Measurements from ENCODE around the gene RAPSN.

RAPSN gene

DNA sequence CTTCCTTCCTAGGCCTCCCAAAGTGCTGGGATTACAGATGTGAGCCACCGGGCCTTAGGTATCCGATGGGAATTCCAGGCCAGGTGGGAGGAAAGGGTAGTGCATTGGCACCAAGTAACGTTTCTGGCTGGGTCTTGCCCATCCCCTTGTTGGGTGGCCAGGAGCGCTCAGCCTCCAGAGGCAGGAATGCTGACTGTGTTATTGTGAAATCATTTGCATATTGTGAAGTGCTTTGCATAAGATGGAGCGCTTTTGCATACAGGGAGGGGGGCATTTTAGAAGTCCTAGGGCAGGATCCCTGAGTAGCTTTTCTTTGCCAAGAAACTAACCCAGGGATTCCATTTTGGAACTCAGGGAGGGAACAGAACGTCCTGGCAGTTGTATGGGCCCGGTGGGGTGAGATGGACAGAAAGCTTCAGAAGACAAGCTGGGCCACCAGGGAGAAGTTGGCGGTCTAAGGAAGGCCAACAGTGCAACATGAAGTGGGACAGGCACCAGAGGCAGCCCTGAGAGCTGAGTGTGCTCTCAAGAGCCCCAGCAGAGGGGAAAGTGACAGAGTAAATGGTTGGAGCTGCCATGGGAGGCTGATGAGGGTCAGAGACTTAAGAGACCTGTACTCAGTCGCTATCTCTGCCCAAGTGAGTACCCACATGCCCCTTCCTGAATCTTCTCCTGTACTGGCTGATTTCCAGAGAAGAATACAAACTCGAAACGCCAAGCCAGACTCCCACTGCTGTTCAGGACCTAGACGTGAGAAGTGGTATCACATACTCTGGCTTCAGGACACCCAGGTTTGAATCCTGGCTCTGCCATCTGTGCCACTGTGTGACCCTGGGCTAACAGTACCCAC is 41.8 kb downstream of the RAPSN start:
- DNase-seq, result no peak

GRCh38 chr11:47403571-47403970 is 45.4 kb downstream of the RAPSN start:
- no peak for DNase-seq

GRCh38 chr11:47403135-47403534 is 45.8 kb downstream of the RAPSN start:
- DNase-seq, result no peak

DNA sequence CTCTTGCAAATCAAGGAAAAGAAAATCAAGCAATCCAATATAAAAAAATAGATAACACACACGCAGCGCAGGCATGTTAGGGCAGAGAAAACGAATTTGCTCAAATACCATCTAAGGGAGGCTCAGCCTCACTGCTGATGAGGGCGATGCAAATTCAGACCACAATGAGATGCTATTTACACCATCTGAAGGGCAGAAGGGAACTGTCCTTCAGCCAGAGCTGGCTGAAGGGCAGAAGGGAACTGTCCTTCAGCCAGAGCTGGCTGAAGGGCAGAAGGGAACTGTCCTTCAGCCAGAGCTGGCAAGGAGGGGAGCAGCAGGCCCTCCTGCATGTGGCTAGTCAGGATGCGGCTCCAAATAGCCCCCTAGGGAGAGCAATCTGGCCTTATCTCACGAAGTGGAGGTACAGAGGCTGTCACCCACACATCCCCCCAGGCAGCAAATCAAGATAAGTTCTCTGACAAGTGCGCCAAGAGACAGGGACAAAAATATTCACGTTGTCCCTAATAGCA is 48.1 kb downstream of the RAPSN start:
- DNase-seq, result no peak

DNA sequence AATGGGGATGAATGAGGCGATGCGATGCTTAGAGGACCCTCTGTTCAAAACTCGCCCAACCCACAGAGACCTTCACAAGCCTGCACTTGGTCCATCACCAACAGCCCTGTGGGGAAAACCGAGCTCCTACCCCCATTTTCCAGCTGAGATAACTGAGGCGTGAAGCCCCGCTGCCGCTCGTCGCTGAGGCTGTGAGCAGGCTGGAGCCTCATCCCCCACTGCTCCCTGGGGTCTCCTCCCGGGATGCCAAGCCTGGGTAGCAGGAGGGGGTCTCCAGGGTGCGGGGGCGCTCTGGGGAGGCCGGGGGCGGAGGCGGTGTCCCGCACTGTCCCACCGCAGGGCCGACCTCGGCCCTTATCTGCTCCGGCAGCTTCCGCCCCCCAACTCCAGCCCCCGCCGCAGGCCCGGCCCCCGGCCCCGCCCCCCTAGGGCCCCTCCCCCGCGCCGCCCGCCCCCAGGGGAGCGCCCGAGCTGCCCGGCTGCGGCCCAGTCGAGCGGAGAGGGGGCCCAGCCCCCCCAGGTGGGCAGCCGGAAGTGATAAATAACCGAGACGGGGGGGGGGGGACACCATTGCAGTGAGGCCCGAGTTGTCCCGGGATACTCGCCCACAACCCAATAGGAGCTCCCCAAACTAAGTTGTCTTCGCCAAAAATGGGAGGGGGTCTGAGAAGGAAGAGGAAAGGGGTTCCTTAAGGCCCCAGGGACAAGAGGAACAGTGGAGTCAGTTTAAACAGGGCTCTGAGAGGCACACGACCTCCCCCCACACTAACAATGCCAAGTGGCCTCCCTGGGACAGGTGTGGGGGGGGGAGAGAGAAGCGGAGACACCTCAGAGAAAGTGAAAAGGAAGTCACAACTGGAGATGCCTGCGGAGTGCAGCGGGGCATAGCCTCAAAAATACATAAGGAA is 48.8 kb downstream of the RAPSN start:
- DNase-seq, result no peak

- DNase-seq, result no peak
These were observed 50.4 kb downstream of the RAPSN start for GRCh38 chr11:47398551-47398950.

DNA sequence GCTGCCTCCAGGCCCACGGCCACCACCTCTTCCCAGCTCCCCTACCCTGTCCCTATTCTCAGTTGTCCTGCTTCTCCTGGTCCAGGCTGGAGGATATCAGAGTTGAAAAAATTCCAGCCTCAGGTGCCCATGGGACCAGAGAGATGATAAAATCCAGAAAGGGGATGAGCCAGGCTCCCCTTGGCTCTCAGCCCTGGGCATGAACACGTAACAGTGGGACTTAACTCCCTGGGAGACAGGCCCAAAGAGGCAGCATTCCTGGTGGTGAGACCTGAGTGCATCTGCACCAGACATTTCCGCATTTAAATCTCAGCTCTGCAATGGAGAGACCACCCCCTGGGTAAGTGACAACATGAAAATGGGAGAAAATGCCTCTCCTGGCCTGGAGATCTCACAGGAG is 50.9 kb downstream of the RAPSN start:
- no peak for DNase-seq

- no peak for DNase-seq
These were observed 53.0 kb downstream of the RAPSN start for GRCh38 chr11:47396049-47396320.

DNA sequence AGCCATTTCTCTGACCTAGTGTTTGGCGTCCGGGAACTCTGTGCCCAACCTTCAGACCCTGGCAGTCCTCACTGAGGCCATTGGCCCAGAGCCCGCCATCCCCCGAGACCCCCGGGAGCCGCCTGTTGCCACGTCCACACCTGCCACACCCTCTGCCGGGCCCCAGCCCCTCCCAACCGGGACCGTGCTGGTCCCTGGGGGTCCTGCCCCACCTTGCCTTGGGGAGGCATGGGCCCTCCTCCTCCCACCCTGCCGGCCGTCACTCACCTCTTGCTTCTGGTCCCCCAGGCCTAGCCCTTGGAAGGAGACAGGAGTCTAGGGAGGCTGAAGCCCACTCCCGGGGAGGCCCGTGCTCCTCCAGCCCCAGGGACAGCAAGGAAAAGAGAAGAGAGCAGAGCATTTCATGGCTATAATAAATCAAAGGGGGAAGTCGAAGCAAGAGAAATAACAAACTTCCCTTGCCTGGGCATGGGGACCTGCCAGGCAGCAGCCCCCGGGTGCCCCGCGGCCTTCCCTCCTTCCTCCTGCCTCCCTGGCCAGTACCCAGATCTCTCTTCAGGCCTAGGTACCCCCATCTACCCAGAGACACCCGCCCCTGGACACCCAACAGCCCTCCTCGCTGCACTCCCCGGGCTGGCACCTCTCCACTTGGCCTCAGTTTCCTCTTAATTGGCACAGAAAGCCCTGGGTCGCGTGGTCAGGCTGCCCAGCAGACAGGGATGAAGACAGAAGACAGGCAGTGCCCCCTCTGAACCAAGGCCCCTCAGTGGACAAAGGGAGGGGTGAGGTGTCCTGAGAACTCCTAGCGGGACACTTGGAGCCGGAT is 53.5 kb downstream of the RAPSN start:
- no peak for DNase-seq

GRCh38 chr11:47394322-47395222 is 54.4 kb downstream of the RAPSN start:
- no peak for DNase-seq

- DNase-seq, result no peak
These were observed 55.0 kb downstream of the RAPSN start for GRCh38 chr11:47394050-47394321.

GRCh38 chr11:47393163-47394049 is 55.5 kb downstream of the RAPSN start:
- DNase-seq, result no peak

GRCh38 chr11:47392546-47393162 is 56.3 kb downstream of the RAPSN start:
- DNase-seq, result no peak

GRCh38 chr11:47391711-47392432 is 57.1 kb downstream of the RAPSN start:
- no peak for DNase-seq

- no peak for DNase-seq
These were observed 57.8 kb downstream of the RAPSN start for GRCh38 chr11:47391077-47391583.

DNA sequence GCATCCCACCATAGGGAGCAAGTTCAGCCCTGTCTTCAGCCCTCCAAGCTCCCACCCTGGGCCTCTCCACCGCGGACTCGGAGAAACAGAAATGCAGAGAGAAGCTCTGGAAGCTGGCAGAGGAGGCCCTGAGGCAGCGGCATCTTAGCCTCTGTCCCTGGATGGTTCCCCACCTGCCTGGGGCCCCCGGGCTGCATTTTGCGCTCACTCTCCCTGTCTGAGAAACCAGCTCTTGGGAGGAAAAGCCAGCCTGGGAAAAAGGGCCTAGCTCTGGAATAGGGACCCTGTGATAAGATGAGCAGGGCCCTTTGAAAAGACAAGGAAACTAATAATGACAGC is 58.5 kb downstream of the RAPSN start:
- no peak for DNase-seq

DNA sequence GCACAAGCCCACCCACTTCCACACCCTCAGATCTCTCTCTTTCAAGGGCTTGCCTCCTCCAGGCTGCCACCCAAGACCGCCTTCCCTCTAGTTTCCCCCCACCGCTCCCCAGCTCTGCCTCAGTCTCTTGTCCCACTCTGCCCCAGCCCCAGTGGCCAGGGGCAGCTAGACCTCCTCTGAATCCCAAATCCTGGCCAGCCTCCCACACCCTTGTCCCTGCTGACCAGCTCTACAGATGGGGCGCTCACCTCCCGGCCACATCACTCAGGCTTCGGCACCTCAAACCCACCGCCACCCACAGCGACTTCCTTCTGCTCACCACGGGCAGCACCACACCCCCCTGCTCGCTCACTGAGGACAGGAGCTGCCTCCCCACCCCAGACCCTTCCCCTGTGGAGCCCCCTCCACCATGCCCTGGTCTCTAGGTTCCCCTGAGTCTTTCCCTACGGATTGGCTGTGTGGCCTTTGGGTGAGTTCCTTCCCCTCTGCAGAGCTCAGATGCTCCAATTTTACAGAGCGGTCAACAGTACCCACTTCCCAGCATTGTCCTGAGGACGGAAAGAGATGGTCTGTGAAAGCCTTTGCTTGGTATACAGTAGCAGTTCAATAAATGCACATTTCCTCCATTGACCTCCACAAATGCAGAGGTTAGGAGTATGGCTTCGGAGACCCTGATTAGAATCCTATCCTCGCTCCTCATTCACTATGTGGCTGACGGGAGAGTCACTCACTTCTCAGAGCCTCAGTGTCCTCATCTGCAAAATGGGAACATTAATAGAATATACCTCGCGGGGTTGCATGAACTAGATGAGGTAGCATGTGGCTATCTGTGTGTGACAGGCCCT is 59.1 kb downstream of the RAPSN start:
- DNase-seq, result no peak

DNA sequence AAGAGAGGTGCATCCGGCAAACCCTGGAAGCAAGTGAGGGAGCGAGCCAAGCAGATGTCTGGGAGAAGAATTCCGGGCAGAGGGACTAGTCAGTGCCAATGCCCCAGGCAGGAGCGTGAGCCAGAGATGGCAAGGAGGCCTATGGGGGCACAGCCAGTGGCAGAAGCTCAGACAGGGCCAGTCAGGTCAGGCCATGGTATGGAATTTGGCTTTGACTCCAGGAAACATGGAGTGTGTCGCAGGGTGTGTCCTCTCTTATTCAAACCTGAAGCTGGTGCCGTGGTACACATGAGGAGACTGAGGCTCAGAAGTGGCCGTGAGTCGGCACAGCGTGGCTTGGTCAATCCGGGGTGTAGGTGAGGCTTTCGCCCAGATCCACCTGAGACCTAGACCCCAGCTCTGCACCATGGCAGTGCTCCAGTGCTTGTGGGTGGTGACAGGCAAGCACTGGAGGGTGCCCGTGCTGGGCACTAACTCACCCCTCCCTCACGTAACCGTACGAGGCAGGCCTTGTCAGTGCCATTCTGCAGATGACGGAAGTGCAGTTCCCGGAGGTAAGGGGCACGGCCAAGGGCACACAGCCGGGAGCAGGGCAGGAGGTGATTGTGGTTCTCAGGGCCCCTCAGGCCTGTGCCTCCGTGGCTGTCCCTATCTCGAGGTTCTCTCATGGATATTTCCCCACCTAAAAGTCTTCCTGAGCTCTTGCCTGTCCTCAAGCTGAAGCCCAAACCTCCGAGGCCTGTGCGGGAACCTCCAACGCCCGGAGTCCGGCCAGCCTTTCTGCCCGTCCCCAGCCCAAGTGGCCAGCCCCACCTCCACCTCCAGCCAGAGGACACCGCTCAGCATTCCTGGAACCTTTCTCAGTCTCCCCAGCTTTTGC is 60.0 kb downstream of the RAPSN start:
- no peak for DNase-seq

All from NCI-H1417 treated with DMSO at 0.1 percent for 48 hours (cell line).